Activated naive CD4-positive, alpha-beta T cell treated with anti-CD3 and anti-CD28 coated beads for 36 hours (primary cell): ENCODE measurements around the gene BNIP2. TPM values are rescaled to one million over a fixed set of nuclear protein-coding genes. Genes with fewer than 3 reads are reported as not detected.
"Not testable (repeated sequence)": the region's sequence is repeated elsewhere in the genome, so short reads cannot be mapped to it uniquely, and the experiment has no call there.

Experiments used
- CTCF ChIA-PET: fragments of 350-600 bp; sonication (Branson Sonifier 250); formaldehyde crosslinking; loops from one replicate; lab custom pipeline; 2021; ENCODE audit warnings: antibody characterized with exemption; lab: Charles Lee
- DNase-seq: peaks from one replicate; pipeline ENCODE4 v3.0.0-alpha.2; 2020
- H3K27ac Mint-ChIP-seq: one replicate; pipeline ENCODE4 v1.8.0; 2021; ENCODE audit warnings: mild to moderate bottlenecking, mixed read lengths
- H3K27me3 Mint-ChIP-seq: one replicate; pipeline ENCODE4 v1.8.0; 2021; ENCODE audit warnings: low read depth, mixed read lengths
- H3K36me3 Mint-ChIP-seq: one replicate; pipeline ENCODE4 v1.8.0; 2021; ENCODE audit warnings: low read depth, mixed read lengths
- H3K4me1 Mint-ChIP-seq: one replicate; pipeline ENCODE4 v1.8.0; 2021; ENCODE audit warnings: low read depth, mixed read lengths
- H3K4me3 Mint-ChIP-seq: one replicate; pipeline ENCODE4 v1.8.0; 2021; ENCODE audit warnings: mild to moderate bottlenecking, moderate library complexity, mixed read lengths
- H3K9me3 Mint-ChIP-seq: one replicate; pipeline ENCODE4 v1.8.0; 2021; ENCODE audit warnings: mixed read lengths
- intact Hi-C: fragments of 100-400 bp; cut with micrococcal nuclease; formaldehyde crosslinking; loops from one replicate; pipeline ENCODE4 v1.15.1; 2023
- total RNA-seq, 2 experiments: library from RNA; stranded (reverse); gene quantifications; one replicate each; pipeline ENCODE4 v1.2.3, GENCODE V29; 2021

BNIP2 gene
- total RNA-seq, 2 experiments from 2014 or later, result 44.2 to 44.7 TPM

DNA sequence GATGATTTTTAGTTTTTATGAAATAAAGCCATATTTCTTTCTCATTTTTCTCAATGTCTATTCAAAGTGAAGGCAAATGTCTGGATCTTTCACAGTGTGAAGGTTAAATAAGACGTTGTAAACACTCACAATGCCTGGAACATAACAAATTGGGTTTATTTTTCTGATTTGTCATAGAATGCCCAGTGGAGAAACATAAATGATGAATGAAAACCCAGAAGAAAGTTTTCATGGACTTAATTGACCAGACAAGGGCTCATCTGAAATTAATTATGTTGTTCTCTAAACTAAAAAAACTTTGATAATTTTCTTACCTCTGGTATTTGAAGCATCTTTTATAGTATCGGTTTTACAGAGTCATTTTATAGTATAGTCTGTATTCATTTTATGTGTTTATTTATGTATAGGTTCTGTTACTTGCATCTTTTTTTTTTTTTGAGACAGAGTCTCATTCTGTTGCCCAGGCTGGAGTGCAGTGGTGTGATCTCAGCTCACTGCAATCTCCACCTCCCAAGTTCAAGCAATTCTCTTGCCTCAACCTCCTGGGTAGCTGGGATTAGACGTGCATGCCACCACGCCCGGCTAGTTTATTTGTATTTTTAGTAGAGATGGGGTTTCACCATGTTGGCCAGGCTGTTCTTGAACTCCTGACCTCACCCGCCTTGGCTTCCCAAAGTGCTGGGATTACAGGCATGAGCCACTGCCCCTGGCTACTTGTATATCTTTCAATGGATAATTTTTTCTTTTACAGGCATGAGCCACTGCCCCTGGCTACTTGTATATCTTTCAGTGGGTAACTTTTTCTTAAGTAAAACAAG is 15.1 kb upstream of the BNIP2 start:
- CTCF ChIA-PET, result interaction anchor here (0.7 kb wide), 1 partner anchor 136 kb away, joined by 3 read pairs; no protein-coding TSS in a partner anchor
- Mint-ChIP-seq H3K27ac (no peak overlapping the region), H3K27me3 (peaks cover 1% of the 10 kb centered on the region), H3K36me3 (no peaks in the 10 kb centered on the region), H3K4me1 (no peaks in the 10 kb centered on the region), H3K4me3 (no peak overlapping the region), H3K9me3 (no peaks in the 10 kb centered on the region)
- intact Hi-C loops, result no loop called here
- no peak for DNase-seq

DNA sequence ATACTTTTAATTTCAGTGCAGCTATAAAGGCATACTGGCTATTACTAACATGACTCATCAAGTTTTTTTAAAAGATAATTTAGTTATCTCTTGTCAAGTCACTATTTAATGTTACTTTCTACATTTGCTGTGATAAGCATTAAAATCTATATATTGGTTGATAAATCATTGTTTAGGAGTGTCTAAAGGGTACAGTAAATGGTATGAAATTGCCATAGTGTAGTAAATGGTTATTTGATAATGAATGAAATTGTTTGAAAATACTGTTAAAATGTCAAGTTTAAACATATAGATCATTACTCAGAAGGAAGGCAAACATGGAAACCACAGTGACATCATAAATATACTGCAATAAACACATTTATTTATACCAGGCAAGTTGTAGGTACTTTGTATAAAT is 13.2 kb upstream of the BNIP2 start:
- H3K27me3 Mint-ChIP-seq, result peaks cover 1% of the 10 kb centered on the region
- no peaks in the 10 kb centered on the region for H3K4me1 Mint-ChIP-seq
- no peak for DNase-seq
- H3K4me3 Mint-ChIP-seq, result no peak overlapping the region
- H3K36me3 Mint-ChIP-seq, result no peaks in the 10 kb centered on the region
- no peak overlapping the region for H3K27ac Mint-ChIP-seq
- no peaks in the 10 kb centered on the region for H3K9me3 Mint-ChIP-seq
- CTCF ChIA-PET, result no interaction called here
- intact Hi-C loops, result no loop called here

DNA sequence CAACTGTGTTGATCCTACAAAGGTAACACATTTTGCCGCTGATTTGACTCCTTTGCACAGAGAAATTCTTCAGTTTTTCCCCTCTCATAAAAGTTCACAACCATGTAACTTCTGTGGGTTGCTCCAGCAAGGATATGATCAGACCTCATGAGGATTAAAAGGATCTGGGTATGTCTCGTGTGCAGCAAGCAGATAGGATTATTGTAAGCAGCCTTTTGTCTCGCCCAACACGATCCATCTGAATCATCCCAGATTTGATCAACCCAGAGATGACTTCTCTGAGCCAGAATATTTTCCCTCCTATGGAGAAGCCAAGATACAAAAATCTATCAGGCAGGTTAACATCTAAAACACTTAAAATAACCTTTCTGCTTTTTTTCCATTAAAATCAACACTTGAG is 12.8 kb upstream of the BNIP2 start:
- DNase-seq, result no peak
- peaks cover 1% of the 10 kb centered on the region for H3K27me3 Mint-ChIP-seq
- CTCF ChIA-PET, result no interaction called here
- H3K27ac Mint-ChIP-seq, result no peak overlapping the region
- no peak overlapping the region for H3K4me3 Mint-ChIP-seq
- intact Hi-C loops, result no loop called here
- H3K9me3 Mint-ChIP-seq, result no peaks in the 10 kb centered on the region
- no peaks in the 10 kb centered on the region for H3K36me3 Mint-ChIP-seq
- no peaks in the 10 kb centered on the region for H3K4me1 Mint-ChIP-seq

DNA sequence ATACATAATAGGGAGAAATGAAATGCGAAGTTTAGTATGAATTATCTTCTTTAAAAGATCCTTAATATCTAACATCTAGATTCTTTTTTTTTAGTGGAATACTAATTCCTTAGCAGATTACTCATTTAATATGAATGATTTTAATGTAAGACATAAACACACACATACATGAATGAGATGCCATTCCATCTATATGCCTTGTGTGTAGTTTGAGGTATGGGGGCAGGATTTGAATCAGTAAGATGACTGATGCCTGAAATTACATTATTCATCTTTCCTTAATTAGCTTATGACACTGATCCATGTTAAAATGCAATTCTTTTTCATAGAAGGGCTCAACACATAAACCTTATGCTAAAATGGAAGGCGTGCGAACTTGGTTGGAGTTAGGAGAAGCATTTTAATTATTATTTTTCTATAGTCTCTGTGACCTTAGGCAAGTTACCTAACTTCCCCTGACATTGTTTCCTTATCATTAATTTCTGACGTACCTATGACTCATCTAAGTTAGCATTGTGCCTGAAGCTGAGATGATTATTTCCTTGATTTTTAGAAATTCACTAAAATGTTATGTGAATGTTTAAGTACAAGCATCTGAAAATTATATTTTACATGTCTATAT is 10.8 kb upstream of the BNIP2 start:
- CTCF ChIA-PET, result no interaction called here
- H3K27ac Mint-ChIP-seq, result no peak overlapping the region
- no peaks in the 10 kb centered on the region for H3K4me1 Mint-ChIP-seq
- no peak for DNase-seq
- intact Hi-C loops, result loop anchor here (10.0 kb wide), 1 partner anchor 95 kb away; no protein-coding TSS in a partner anchor
- H3K4me3 Mint-ChIP-seq, result no peak overlapping the region
- no peaks in the 10 kb centered on the region for H3K9me3 Mint-ChIP-seq
- peaks cover 1% of the 10 kb centered on the region for H3K27me3 Mint-ChIP-seq
- no peaks in the 10 kb centered on the region for H3K36me3 Mint-ChIP-seq

DNA sequence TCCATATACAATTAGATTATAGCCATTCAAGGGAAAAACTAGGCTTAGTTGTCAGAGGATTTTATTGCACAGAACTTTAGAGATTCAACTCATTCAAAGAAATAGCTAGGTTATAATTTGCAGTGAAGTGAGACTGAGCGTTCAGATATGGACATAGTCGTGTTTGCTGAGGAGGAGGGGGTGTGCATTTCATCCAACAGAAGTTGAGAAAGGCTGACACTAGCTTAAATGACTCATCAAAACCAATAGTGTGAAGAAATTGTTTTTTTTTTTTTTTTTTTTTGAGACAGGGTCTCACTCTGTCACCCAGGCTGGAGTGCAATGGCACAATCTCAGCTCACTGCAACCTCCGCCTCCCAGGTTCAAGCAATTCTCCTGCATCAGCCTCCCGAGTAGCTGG is 8.9 kb upstream of the BNIP2 start:
- H3K27me3 Mint-ChIP-seq, H3K9me3 Mint-ChIP-seq, DNase-seq, H3K27ac Mint-ChIP-seq, H3K4me1 Mint-ChIP-seq, H3K4me3 Mint-ChIP-seq, CTCF ChIA-PET, H3K36me3 Mint-ChIP-seq: not testable (repeated sequence)
- intact Hi-C loops, result loop anchor here (10.0 kb wide), 1 partner anchor 97 kb away; no protein-coding TSS in a partner anchor

DNA sequence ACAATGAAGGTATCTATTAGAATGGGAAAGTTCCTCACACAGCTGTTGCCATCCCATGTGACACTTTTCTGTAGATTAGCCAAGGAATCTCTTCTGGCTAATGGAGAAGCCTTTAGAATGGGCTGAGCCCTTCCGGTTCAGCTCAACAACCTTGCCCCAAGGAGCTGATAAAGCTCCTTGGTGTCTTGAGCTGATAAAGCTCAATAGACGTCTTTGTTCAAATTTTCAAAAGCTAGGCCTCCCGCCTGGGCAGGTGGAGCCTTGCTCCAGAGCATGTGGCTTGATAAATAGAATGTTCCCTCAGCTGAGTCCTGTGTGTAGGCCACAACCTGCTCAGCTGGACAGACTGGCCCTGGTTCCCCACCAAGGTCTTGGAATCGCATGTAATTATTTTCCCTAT is 7.2 kb upstream of the BNIP2 start:
- Mint-ChIP-seq H3K27ac (no peak overlapping the region), H3K27me3 (no peaks in the 10 kb centered on the region), H3K36me3 (no peaks in the 10 kb centered on the region), H3K4me1 (no peaks in the 10 kb centered on the region), H3K9me3 (no peaks in the 10 kb centered on the region), H3K4me3 (no peak overlapping the region)
- no peak for DNase-seq
- CTCF ChIA-PET, result no interaction called here
- intact Hi-C loops, result loop anchor here (10.0 kb wide), 1 partner anchor 98 kb away; no protein-coding TSS in a partner anchor

DNA sequence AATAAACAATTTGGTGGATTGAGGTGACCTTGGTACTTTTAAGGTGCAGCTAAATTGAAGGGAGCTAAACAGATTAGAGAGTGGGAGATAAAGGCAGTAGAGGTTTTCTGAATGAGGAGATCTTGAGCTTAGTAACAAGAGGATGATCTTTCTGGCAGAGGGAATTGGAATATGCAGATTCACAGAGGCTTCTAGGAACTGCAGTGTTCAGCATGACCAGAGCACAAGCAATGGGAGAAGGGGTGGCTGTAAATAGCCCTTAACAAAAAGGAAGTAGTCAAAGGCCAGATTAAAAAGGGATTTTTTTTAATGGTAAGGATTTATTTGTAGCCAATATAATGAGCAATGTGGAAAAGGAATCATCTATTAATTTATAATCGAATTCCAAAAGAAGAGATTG is 5.7 kb upstream of the BNIP2 start:
- Mint-ChIP-seq H3K4me3 (no peak overlapping the region), H3K4me1 (peaks cover 10% of the 10 kb centered on the region), H3K27me3 (no peaks in the 10 kb centered on the region), H3K27ac (no peak overlapping the region), H3K36me3 (no peaks in the 10 kb centered on the region), H3K9me3 (no peaks in the 10 kb centered on the region)
- no peak for DNase-seq
- intact Hi-C loops, result loop anchor here (10.0 kb wide), 1 partner anchor 100 kb away; no protein-coding TSS in a partner anchor
- CTCF ChIA-PET, result no interaction called here

DNA sequence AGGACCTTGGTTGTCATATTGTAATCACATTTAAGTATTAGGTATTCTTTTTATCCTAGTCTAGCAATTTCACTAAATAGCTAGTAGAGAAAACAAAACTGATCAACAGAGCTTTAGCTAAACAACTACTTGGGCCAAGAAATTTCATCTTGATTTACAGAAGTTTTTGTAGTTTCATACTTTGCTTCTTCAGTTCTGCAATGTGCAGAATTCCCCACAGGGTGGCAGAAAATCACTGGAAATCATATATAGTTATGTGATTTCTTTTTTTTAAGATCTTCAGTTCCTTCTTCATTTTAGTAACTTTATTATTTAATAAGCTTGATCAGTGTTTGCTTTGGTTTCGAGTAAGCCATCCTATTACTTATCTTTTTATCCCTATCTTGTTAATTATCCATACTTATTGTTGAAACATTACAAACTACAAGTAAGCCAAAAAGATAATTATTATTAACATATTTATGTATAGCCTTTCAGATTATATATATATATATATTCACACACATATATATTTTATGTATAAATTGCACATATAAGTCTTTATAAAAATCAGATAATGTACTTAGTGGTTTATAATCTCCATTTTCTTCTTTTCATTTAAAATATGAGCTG is 2.2 kb upstream of the BNIP2 start:
- CTCF ChIA-PET, result interaction anchor here (0.6 to 2.3 kb wide), 14 partner anchors 33 to 635 kb away, joined by 3 to 20 read pairs (median 4); no protein-coding TSS in a partner anchor

DNA sequence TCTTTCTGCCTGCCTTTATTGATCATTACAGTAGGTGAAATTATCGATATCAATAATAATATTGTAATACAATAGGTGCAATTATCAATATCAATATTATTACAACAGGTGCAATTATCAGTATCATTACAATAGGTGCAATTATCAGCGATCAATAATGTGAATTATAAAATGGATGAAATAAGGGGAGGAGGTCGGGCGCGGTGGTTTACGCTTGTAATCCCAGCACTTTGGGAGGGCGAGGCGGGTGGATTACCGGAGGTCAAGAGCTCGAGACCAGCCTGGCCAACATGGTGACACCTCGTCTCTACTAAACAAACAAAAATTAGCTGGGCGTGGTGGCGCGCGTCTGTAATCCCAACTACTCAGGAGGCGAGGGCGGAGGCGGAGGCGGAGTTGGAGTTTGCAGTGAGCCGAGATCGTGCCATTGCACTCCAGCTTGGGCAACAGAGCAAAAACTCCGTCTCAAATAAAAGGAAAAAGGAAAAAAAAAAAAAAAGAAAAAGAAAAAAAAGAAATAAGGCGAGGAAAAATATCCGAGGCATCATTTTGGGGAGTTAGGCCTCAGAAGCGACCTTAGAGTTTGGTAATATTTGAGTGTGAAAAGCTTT is 611 bp upstream of the BNIP2 start:
- H3K27ac Mint-ChIP-seq, result peak overlapping the region; percentile 89
- peaks cover 38% of the 10 kb centered on the region for H3K4me1 Mint-ChIP-seq
- H3K4me3 Mint-ChIP-seq, result peak overlapping the region; percentile 87
- no peaks in the 10 kb centered on the region for H3K9me3 Mint-ChIP-seq
- H3K27me3 Mint-ChIP-seq, result no peaks in the 10 kb centered on the region
- peaks cover 16% of the 10 kb centered on the region for H3K36me3 Mint-ChIP-seq
- intact Hi-C loops, result loop anchor here (1.0 to 10.0 kb wide), 9 partner anchors 32 to 1983 kb away; partner anchors contain the start of genes GTF2A2, ICE2, POLR2M and SLTM
- CTCF ChIA-PET, result interaction anchor here (0.6 to 2.3 kb wide), 4 partner anchors 34 to 637 kb away, joined by 3 to 20 read pairs (median 4); no protein-coding TSS in a partner anchor
- DNase-seq, result peak; percentile 74

More for the DNA sequence above, 2.2 kb upstream of the BNIP2 start:
- Mint-ChIP-seq H3K36me3 (peaks cover 8% of the 10 kb centered on the region), H3K4me1 (peaks cover 24% of the 10 kb centered on the region), H3K27me3 (no peaks in the 10 kb centered on the region), H3K27ac (peak overlapping the region; percentile 56), H3K4me3 (no peak overlapping the region), H3K9me3 (no peaks in the 10 kb centered on the region)
- peak; percentile 65 for DNase-seq
- intact Hi-C loops, result loop anchor here (1.0 to 10.0 kb wide), 5 partner anchors 34 to 636 kb away; no protein-coding TSS in a partner anchor

DNA sequence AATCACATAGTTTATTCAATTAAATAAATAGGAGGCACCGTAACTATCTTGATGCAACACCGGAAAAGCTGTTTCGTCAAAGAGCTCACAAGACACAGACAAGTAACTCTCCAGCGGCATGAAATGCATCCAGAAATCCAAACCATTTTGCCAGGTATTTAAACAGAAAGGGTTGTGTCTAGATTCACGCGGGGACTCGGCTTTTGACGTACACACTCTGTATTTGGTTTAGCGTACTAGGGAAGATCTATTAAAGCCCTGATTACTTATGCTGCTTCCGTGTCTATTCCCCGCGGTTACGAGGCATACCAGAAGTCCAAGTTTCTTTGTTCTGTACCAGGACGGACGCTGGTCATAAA is 718 bp downstream of the BNIP2 start:
- peaks cover 19% of the 10 kb centered on the region for H3K36me3 Mint-ChIP-seq
- no peaks in the 10 kb centered on the region for H3K9me3 Mint-ChIP-seq
- peaks cover 46% of the 10 kb centered on the region for H3K4me1 Mint-ChIP-seq
- intact Hi-C loops, result loop anchor here (2.0 to 10.0 kb wide), 3 partner anchors 790 to 1982 kb away; partner anchors contain the start of genes ICE2 and POLR2M
- CTCF ChIA-PET, result no interaction called here
- peak; percentile 29 for DNase-seq
- peak overlapping the region; percentile 93 for H3K27ac Mint-ChIP-seq
- no peaks in the 10 kb centered on the region for H3K27me3 Mint-ChIP-seq
- peak overlapping the region; percentile 87 for H3K4me3 Mint-ChIP-seq

DNA sequence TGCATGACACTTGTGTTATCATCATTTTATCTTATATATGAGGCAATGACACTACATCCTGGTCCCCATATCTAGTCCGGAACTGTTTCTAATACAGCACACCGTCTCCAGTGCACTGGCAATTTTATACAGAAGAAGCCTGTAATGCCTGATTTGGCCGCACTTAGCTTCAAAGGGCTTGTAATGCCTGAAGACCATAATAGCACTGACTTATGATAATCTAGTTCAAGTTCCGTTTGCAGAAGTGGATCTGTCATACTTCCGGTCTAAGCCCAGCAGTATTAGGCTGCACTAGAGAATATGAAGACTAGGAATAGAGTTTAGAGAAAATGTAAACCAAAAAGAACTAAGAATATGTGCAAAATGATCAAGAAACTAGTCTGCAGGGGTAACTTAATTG is 1.3 kb downstream of the BNIP2 start:
- DNase-seq, result peak; percentile 59
- intact Hi-C loops, result loop anchor here (2.0 to 10.0 kb wide), 3 partner anchors 791 to 1981 kb away; partner anchors contain the start of genes ICE2 and POLR2M
- H3K36me3 Mint-ChIP-seq, result peaks cover 22% of the 10 kb centered on the region
- H3K4me3 Mint-ChIP-seq, result peak overlapping the region; percentile 87
- no peaks in the 10 kb centered on the region for H3K27me3 Mint-ChIP-seq
- peak overlapping the region; percentile 93 for H3K27ac Mint-ChIP-seq
- CTCF ChIA-PET, result no interaction called here
- H3K4me1 Mint-ChIP-seq, result peaks cover 49% of the 10 kb centered on the region
- H3K9me3 Mint-ChIP-seq, result no peaks in the 10 kb centered on the region

DNA sequence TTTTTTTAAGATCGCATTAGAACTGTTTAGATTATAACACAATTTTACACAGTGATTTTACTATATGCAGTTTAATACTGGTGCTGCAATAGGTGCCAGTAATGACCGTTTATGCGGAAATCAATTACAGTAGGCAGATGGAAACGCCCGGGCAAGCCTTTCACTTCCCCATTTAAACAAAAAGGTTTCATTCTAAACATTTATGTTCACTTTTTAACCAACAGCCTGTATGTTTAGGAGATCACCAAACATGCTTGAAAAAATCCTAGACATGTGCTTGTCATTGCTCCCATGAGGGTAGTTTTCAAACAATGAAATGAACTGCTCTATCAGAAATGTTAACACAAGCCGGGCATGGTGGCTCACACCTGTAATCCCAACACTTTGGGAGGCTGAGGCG is 2.7 kb downstream of the BNIP2 start:
- no peaks in the 10 kb centered on the region for H3K27me3 Mint-ChIP-seq
- intact Hi-C loops, result loop anchor here (10.0 kb wide), 1 partner anchor 858 kb away; no protein-coding TSS in a partner anchor
- peak overlapping the region; percentile 53 for H3K4me3 Mint-ChIP-seq
- no peak for DNase-seq
- H3K4me1 Mint-ChIP-seq, result peaks cover 49% of the 10 kb centered on the region
- peaks cover 26% of the 10 kb centered on the region for H3K36me3 Mint-ChIP-seq
- no peaks in the 10 kb centered on the region for H3K9me3 Mint-ChIP-seq
- CTCF ChIA-PET, result no interaction called here
- H3K27ac Mint-ChIP-seq, result peak overlapping the region; percentile 22
